ENCODE data around the gene PLK5.

PLK5 gene

DNA sequence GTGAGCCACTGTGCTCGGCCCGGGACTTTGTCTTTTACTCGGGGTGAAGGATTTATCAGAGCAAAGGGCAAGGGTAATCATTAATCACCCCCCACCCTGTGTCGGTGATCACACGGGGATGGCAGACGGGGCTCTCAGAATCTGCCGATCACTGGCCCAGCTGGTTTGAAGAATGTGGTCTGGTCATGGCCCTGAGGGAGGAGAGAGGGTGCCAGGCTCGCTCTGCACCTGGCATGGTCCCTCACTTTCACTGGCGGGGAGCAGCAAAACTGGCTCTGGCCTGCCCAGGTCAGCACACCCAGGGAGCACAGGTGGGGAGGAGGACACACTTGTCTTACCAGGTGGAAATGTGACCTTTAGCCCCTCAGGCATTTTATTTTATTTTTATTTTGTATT is 22.7 kb upstream of the PLK5 start:
- TF ChIP-seq, protein P1, sequence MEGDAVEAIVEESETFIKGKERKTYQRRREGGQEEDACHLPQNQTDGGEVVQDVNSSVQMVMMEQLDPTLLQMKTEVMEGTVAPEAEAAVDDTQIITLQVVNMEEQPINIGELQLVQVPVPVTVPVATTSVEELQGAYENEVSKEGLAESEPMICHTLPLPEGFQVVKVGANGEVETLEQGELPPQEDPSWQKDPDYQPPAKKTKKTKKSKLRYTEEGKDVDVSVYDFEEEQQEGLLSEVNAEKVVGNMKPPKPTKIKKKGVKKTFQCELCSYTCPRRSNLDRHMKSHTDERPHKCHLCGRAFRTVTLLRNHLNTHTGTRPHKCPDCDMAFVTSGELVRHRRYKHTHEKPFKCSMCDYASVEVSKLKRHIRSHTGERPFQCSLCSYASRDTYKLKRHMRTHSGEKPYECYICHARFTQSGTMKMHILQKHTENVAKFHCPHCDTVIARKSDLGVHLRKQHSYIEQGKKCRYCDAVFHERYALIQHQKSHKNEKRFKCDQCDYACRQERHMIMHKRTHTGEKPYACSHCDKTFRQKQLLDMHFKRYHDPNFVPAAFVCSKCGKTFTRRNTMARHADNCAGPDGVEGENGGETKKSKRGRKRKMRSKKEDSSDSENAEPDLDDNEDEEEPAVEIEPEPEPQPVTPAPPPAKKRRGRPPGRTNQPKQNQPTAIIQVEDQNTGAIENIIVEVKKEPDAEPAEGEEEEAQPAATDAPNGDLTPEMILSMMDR (IDR thresholded peaks at IDR 0.05; ENCODE audit: low read depth, low read length) = no peak
- no peak overlapping the region for H3K4me3 ChIP-seq (ENCODE audit: low read depth, low read length)

DNA sequence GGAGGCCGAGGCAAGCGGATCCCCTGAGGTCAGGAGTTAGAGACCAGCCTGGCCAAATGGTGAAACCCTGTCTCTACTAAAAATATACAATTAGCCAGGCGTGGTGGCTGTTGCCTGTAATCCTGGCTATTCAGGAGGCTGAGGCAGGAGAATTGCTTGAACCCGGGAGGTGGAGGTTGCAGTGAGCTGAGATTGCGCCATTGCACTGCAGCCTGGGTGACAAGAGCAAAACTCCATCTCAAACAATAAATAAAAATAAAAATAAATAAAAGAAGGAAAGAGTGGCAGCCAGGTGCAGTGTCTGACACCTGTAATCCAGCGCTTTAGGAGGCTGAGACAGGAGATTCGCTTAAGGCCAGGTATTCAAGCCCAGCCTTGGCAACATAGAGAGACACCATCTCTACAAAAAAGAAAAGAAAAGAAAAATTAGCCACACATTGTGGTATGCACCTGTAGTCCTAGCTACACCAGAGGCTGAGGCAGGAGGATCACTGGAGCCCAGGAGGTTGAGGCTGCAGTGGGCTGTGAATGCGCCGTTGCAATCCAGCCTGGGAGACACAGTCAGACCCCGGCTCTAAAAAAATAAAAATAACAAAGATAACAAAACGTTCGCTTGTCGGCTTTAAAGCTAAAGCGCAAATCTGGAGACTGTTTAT is 21.3 kb upstream of the PLK5 start:
- H3K4me3 ChIP-seq (ENCODE audit: low read depth, low read length) = no peak overlapping the region
- TF ChIP-seq, protein P1 (IDR thresholded peaks at IDR 0.05; ENCODE audit: low read depth, low read length) = no peak

DNA sequence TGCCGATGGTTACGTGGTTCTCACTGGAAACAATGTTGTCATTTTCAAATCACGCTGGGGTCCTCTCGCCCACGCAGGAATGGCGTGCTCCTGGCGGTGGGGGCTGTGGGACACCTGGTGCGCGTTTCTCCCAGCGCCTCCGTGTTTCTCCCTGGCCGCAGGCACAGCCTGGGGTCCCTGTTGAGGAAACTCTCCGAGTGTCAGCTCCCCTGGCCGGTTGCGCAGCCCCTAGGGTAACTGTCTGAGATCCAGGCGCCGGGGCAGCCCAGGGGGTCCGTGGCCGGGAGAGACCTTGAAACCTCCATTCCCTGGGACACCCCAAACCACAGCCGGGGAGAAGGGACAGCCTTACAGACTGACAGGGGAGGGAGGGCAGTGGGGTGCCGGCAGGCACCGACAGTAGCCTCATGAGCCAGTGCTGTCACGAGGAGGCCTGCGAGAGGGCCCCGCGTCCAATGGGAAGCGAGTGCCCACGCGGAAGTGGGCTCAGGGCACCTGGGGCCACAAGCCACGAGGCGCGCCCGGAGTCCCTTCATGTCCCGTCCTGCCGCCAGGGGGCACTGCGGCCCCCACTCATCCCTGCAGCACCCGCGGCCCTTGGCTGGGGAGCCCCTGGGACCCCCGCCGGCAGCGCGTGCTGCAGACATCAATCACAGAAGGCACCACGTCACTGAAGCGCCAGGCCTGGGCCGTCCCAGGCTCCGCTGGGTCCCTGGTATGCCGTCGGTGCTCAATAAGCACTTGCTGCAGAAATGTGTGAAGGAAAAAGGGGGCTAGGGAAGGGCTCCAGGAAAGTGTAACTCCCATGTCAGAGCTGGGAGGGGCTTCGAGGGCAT is 20.6 kb upstream of the PLK5 start:
- TF ChIP-seq, protein P1 (IDR thresholded peaks at IDR 0.05; ENCODE audit: low read depth, low read length) = peak; percentile 69
- H3K4me3 ChIP-seq (ENCODE audit: low read depth, low read length) = no peak overlapping the region

DNA sequence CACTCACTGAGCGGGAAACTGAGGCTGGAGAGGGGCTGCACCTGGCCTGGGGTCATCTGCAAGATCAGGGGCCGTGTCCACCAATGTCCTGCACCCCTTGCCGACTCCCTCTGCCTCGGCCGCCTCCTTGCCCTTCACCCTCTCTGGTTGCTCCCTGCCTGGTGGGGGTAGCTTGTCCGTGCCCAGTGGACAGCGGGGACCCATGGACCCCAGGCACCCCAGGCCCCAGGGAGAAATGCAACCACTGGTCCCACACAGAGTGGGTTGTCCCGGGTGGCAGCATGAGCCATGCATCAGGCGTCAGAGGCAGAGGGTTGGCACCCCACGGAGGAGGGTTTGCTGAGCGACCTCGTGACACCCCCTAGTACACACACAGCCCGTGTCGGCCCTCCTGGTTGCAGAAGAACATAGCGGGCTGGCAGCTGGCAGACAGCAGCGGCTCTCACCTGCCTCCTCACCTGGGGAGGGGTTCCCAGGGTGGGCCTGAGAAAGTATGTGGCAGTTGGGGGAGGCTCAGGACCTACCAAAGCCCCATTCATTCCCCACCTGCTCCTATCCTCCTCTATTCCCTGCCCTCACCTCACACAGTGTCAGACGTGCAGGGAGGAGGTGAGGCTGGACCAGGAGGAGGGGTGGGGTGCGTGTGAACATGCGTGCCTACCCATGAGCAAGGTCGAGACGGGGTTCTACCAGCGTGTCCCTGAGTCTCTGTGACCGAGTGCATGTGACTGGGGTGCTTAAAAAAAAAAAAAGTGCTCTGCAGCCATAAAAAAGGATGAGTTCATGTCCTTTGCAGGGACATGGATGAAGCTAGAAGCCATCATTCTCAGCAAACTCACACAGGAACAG is 19.7 kb upstream of the PLK5 start:
- TF ChIP-seq, protein P1 (IDR thresholded peaks at IDR 0.05; ENCODE audit: low read depth, low read length) = no peak
- H3K4me3 ChIP-seq (ENCODE audit: low read depth, low read length) = no peak overlapping the region

DNA sequence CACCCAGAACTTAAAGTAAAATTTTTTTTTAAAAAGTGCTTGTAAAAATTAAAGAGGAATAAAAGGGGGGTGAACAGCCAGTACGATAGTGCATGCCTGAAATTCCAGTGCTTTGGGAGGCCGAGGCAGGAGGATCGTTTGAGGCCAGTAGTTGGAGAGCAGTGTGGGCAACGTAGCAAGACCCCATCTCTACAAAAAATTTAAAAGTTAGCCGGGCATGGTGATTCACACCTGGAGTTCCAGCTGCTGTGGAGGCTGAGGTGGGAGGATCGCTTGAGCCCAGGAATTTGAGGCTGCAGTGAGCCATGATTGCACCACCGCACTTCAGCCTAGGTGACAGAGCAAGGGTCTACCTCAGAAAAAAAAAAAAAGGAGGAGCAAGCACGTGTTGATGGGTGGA is 18.9 kb upstream of the PLK5 start:
- no peak overlapping the region for H3K4me3 ChIP-seq (ENCODE audit: low read depth, low read length)
- TF ChIP-seq, protein P1 (IDR thresholded peaks at IDR 0.05; ENCODE audit: low read depth, low read length) = no peak

DNA sequence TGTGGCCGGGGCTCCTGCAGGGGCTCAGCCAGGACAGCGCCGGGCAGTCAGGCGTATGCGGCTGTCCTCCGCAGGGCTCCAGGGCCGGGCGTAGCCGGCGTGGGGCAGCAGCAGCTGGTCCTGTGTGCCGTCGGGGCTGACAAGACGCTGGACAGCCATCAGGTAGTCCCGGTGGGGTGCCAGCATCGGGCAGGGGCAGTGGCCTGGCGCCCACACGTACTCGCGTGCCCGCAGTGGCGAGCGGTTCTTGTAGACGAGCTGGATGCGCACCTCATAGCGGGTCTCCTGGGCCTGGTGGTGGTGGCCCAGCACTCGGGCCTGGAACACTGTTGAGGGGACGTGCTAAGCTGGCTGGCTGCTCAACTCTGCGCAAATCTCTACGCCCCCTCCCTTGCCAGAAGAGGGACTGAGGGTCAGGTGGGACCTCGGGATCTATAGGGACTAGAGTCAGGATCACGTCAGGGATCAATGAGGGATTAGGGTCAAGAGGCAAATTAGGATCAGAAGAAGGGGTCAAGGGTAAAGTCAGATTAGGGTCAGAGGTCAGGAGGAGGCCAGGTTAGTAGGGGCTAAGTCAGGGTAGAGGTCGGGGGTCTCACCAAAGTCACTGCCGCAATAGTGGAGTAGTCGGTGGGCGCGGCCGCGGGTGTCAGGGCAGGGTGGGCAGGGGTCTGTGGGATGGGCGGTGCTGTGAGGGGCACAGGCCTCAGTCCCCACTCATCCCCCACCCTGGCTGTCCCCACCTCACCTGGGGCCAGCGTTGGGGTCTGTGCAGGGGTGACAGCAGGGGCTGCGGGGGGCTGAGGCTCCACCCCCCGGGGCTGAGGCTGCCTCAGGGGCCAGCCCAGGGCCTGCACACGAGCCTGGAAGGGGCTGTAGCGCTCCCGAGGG is 17.6 kb upstream of the PLK5 start:
- TF ChIP-seq, protein P1 (IDR thresholded peaks at IDR 0.05; ENCODE audit: low read depth, low read length) = no peak
- no peak overlapping the region for H3K4me3 ChIP-seq (ENCODE audit: low read depth, low read length)
